ENCODE measurements around the gene HTD2. TPM values are rescaled to one million over a fixed set of nuclear protein-coding genes. Genes with fewer than 3 reads are reported as not detected.
A peak's percentile ranks its signal among the peaks of the same experiment; 100 is the strongest.

Gene HTD2
- total RNA-seq, 1 experiment from 2014 or later, result 13.5 TPM

DNA sequence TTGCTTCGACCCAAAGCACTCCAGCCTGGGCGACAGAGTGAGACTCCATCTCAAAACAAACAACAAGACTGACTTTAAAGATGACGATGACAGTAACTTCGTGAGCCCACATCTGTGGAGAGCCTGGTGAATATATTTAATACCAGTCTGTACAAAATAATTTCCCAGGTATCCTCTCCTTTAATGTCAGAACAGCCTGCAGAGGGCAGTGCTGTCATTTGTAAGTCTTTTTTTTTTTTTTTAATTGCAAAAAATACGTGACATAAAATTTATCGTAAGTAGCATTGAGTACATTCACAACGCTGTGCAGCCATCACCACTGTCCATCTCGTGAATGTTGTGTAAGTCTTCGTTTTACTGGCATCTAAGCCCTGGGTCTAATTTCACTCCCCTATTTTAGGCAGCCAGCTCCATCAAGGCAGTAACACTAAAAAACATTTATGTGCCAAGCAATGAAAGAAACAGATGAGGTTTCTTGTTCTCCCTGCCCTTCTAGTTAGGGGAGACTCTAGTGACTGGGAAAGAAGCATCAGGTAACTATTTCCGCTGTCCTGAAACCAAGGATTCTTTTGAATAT, 1.4 kb downstream of the HTD2 start:
- Histone ChIP-seq H3K36me3 (ENCODE audit: control insufficient read depth in 1 of 2, insufficient read depth in 2 of 2, low read length in 2 of 2) (peaks cover 16 to 19% of the 10 kb centered on the region in 2 experiments), H3K79me2 (ENCODE audit: insufficient read depth, low read length) (peaks cover 57% of the 10 kb centered on the region), H3K4me2 (ENCODE audit: low read length) (peak overlapping the region; percentile 88), H3K4me3 (replicated peaks in 1 of 2; ENCODE audit: low read depth in 1 of 2, low read length in 2 of 2) (peak overlapping the region; percentile 75 to 99), H3K9me3 (ENCODE audit: control insufficient read depth in 1 of 2, insufficient read depth in 1 of 2, low read depth in 1 of 2, low read length in 2 of 2) (no peaks in the 10 kb centered on the region), H3K9me2 (ENCODE audit: insufficient read depth) (no peaks in the 10 kb centered on the region), H4K20me1 (ENCODE audit: insufficient read depth) (peaks cover 10% of the 10 kb centered on the region; the same call in 1 of the 2 replicates), H3K27me3 (ENCODE audit: insufficient read depth, low read length) (no peaks in the 10 kb centered on the region), H3K27ac (ENCODE audit: low read depth, low read length) (peak overlapping the region; percentile 89; the same call in 1 of the 2 replicates), H3K4me1 (ENCODE audit: control insufficient read depth in 1 of 2, insufficient read depth in 2 of 2, low read length in 2 of 2) (peaks cover 0 to 17% of the 10 kb centered on the region in 2 experiments; a peak in 3 of 4 replicates), H3K9ac (ENCODE audit: low read length) (peak overlapping the region; percentile 86), H2AFZ (ENCODE audit: low read depth, low read length, poor library complexity, severe bottlenecking) (no peak overlapping the region)
- TF ChIP-seq, protein P1, sequence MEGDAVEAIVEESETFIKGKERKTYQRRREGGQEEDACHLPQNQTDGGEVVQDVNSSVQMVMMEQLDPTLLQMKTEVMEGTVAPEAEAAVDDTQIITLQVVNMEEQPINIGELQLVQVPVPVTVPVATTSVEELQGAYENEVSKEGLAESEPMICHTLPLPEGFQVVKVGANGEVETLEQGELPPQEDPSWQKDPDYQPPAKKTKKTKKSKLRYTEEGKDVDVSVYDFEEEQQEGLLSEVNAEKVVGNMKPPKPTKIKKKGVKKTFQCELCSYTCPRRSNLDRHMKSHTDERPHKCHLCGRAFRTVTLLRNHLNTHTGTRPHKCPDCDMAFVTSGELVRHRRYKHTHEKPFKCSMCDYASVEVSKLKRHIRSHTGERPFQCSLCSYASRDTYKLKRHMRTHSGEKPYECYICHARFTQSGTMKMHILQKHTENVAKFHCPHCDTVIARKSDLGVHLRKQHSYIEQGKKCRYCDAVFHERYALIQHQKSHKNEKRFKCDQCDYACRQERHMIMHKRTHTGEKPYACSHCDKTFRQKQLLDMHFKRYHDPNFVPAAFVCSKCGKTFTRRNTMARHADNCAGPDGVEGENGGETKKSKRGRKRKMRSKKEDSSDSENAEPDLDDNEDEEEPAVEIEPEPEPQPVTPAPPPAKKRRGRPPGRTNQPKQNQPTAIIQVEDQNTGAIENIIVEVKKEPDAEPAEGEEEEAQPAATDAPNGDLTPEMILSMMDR (IDR thresholded peaks at IDR 0.05 in 2 of 3, conservative IDR thresholded peaks at IDR 0.05 in 1 of 3; ENCODE audit: borderline replicate concordance in 1 of 3, insufficient read depth in 1 of 3, low read depth in 2 of 3, low read length in 2 of 3), result peak; percentile 52 to 76 (median 58)
- TF ChIP-seq RAD21 (IDR thresholded peaks at IDR 0.05; ENCODE audit: low read depth), result peak; percentile 67
- TF ChIP-seq YY1 (IDR thresholded peaks at IDR 0.05; ENCODE audit: extremely low read depth, insufficient replicate concordance, low read depth, low read length), result no peak
- BruUV-seq (replicated peaks), result no TSS peak
- intact Hi-C loops (cut with micrococcal nuclease), result loop anchor here (1.0 to 10.0 kb wide), 3 partner anchors 105 to 343 kb away; no protein-coding TSS in a partner anchor
- ChIA-PET POLR2A (interaction anchor here (2.4 kb wide), 1 partner anchor 120 kb away, joined by 18 read pairs; no protein-coding TSS in a partner anchor), RAD21 (ENCODE audit: low non-redundant PET in 1 of 2, low total read pairs in 2 of 2, uncharacterized antibody in 2 of 2, unreplicated experiment in 2 of 2) (interaction anchor here (1.7 to 2.8 kb wide), 2 partner anchors 120 kb away, joined by 5 to 7 read pairs; no protein-coding TSS in a partner anchor), CTCF (interaction anchor here (0.6 to 3.9 kb wide), 14 partner anchors 8 to 326 kb away, joined by 3 to 69 read pairs (median 8); no protein-coding TSS in a partner anchor)
- peak; percentile 23 for ATAC-seq
- peak; percentile 65 for DNase-seq (ENCODE audit: low read depth, low spot score)

DNA sequence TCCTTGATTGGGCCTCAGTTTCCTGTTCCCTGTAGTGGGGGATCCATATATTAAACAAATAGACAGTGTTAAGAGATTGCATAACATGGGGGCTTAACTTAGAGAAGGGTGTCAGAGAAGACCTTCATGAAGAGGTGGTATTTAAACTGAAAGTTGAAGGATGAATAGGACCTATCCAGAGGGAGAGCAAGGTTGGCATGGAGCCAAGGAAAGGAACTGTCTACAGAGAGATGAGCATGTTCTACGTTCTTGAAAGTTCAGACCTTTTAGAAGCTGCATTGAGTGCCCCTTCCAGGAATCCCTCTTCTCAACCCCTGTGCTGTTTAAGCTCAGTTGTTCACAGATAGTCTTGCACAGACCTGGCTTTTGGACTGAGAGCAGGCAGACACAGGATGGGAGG, 2.4 kb downstream of the HTD2 start:
- Histone ChIP-seq H3K9ac (ENCODE audit: low read length) (no peak overlapping the region), H3K9me3 (ENCODE audit: control insufficient read depth in 1 of 2, insufficient read depth in 1 of 2, low read depth in 1 of 2, low read length in 2 of 2) (no peaks in the 10 kb centered on the region), H3K79me2 (ENCODE audit: insufficient read depth, low read length) (peaks cover 64% of the 10 kb centered on the region), H3K4me3 (replicated peaks in 1 of 2; ENCODE audit: low read depth in 1 of 2, low read length in 2 of 2) (no peak overlapping the region), H2AFZ (ENCODE audit: low read depth, low read length, poor library complexity, severe bottlenecking) (no peak overlapping the region), H3K36me3 (ENCODE audit: control insufficient read depth in 1 of 2, insufficient read depth in 2 of 2, low read length in 2 of 2) (peaks cover 23 to 26% of the 10 kb centered on the region in 2 experiments), H3K9me2 (ENCODE audit: insufficient read depth) (no peaks in the 10 kb centered on the region), H4K20me1 (ENCODE audit: insufficient read depth) (peaks cover 10% of the 10 kb centered on the region; the same call in 1 of the 2 replicates), H3K4me2 (ENCODE audit: low read length) (peak overlapping the region; percentile 88), H3K4me1 (ENCODE audit: control insufficient read depth in 1 of 2, insufficient read depth in 2 of 2, low read length in 2 of 2) (peaks cover 0 to 17% of the 10 kb centered on the region in 2 experiments; a peak in 3 of 4 replicates), H3K27ac (ENCODE audit: low read depth, low read length) (no peak overlapping the region), H3K27me3 (ENCODE audit: insufficient read depth, low read length) (no peaks in the 10 kb centered on the region)
- RAD21 ChIA-PET (ENCODE audit: low non-redundant PET in 1 of 2, low total read pairs in 2 of 2, uncharacterized antibody in 2 of 2, unreplicated experiment in 2 of 2), result no interaction called here
- TF ChIP-seq TCF7L2 (IDR thresholded peaks at IDR 0.05; ENCODE audit: borderline replicate concordance, extremely low read depth, insufficient read depth, insufficient read length) (no peak), POLR2AphosphoS5 (IDR thresholded peaks at IDR 0.05; ENCODE audit: low read depth, low read length) (0 out of 2 replicates have a peak, but pooled peaks have one; percentile 17), ZNF274 (IDR thresholded peaks at IDR 0.05; ENCODE audit: low read depth, low read length) (no peak)
- TF ChIP-seq, protein P1 (IDR thresholded peaks at IDR 0.05 in 2 of 3, conservative IDR thresholded peaks at IDR 0.05 in 1 of 3; ENCODE audit: borderline replicate concordance in 1 of 3, insufficient read depth in 1 of 3, low read depth in 2 of 3, low read length in 2 of 3), result no peak
- no peak for ATAC-seq
- CTCF ChIA-PET, result interaction anchor here (0.9 to 3.9 kb wide), 4 partner anchors 9 to 121 kb away, joined by 3 to 69 read pairs (median 3); no protein-coding TSS in a partner anchor
- POLR2A ChIA-PET, result no interaction called here
- no TSS peak for BruUV-seq (replicated peaks)
- no peak for DNase-seq (ENCODE audit: low read depth, low spot score)
- intact Hi-C loops (cut with micrococcal nuclease), result loop anchor here (5.0 to 10.0 kb wide), 2 partner anchors 104 to 344 kb away; no protein-coding TSS in a partner anchor
